ENCODE results near the gene C6orf62. TPM values are rescaled to one million over a fixed set of nuclear protein-coding genes. Genes with fewer than 3 reads are reported as not detected.
"Not testable (repeated sequence)": the region's sequence is repeated elsewhere in the genome, so short reads cannot be mapped to it uniquely, and the experiment has no call there.

C6orf62 gene
- total and polyA plus RNA-seq, 8 donors = 33.7 to 85.6 (median 49.1) TPM

GRCh38 chr6:24666097-24666640 is 52.8 kb downstream of the C6orf62 start:
- WGBS, 2 donors = 0% methylated on average over 26 of the region's 26 CpGs
- FAIRE-seq = no peak
- intact Hi-C loops (cut with DNase I) = no loop called here

GRCh38 chr6:24664046-24664987 is 54.6 kb downstream of the C6orf62 start:
- no peak for FAIRE-seq
- Histone ChIP-seq H3K9me3 (no peaks in the 10 kb centered on the region), H3K4me1 (peaks cover 0 to 24% (median 12%) of the 10 kb centered on the region in 3 donors), H3K27ac (no peak overlapping the region), H3K27me3 (no peaks in the 10 kb centered on the region), H3K36me3 (peaks cover 0 to 3% (median 0%) of the 10 kb centered on the region in 3 donors), H3K4me3 (no peak overlapping the region)
- DNase-seq = no peak
- no peak for ATAC-seq
- WGBS, 2 donors = 79 to 83% methylated on average over 7 of the region's 7 CpGs
- intact Hi-C loops (cut with DNase I) = no loop called here
- TF ChIP-seq, protein P1, sequence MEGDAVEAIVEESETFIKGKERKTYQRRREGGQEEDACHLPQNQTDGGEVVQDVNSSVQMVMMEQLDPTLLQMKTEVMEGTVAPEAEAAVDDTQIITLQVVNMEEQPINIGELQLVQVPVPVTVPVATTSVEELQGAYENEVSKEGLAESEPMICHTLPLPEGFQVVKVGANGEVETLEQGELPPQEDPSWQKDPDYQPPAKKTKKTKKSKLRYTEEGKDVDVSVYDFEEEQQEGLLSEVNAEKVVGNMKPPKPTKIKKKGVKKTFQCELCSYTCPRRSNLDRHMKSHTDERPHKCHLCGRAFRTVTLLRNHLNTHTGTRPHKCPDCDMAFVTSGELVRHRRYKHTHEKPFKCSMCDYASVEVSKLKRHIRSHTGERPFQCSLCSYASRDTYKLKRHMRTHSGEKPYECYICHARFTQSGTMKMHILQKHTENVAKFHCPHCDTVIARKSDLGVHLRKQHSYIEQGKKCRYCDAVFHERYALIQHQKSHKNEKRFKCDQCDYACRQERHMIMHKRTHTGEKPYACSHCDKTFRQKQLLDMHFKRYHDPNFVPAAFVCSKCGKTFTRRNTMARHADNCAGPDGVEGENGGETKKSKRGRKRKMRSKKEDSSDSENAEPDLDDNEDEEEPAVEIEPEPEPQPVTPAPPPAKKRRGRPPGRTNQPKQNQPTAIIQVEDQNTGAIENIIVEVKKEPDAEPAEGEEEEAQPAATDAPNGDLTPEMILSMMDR (IDR thresholded peaks at IDR 0.05) = no peak

More at GRCh38 chr6:24666097-24666640, 52.8 kb downstream of the C6orf62 start:
- peak; percentile 17 to 81 (median 46) for DNase-seq
- peak overlapping the region; percentile 60 to 93 (median 66) for H3K4me3 ChIP-seq
- peaks cover 0 to 4% (median 3%) of the 10 kb centered on the region in 3 donors for H3K36me3 ChIP-seq
- no peaks in the 10 kb centered on the region for H3K27me3 ChIP-seq
- TF ChIP-seq, protein P1 (IDR thresholded peaks at IDR 0.05) = no peak
- peak; percentile 23 to 60 (median 52) for ATAC-seq
- no peaks in the 10 kb centered on the region for H3K9me3 ChIP-seq
- H3K27ac ChIP-seq = peak overlapping the region; percentile 88 to 97 (median 93)
- peaks cover 0 to 24% (median 12%) of the 10 kb centered on the region in 3 donors for H3K4me1 ChIP-seq

GRCh38 chr6:24663189-24663588 is 55.8 kb downstream of the C6orf62 start:
- H3K36me3 ChIP-seq = peaks cover 0 to 3% (median 0%) of the 10 kb centered on the region in 3 donors
- H3K4me1 ChIP-seq = peaks cover 0 to 19% (median 12%) of the 10 kb centered on the region in 3 donors
- no peak overlapping the region for H3K4me3 ChIP-seq
- ATAC-seq (no peak), FAIRE-seq (no peak), DNase-seq (no peak)
- H3K27ac ChIP-seq = no peak overlapping the region
- intact Hi-C loops (cut with DNase I) = no loop called here
- 96 to 100% methylated on average over 1 of the region's 1 CpG for WGBS, 2 donors
- TF ChIP-seq, protein P1 (IDR thresholded peaks at IDR 0.05) = no peak
- no peaks in the 10 kb centered on the region for H3K9me3 ChIP-seq
- H3K27me3 ChIP-seq = no peaks in the 10 kb centered on the region

DNA sequence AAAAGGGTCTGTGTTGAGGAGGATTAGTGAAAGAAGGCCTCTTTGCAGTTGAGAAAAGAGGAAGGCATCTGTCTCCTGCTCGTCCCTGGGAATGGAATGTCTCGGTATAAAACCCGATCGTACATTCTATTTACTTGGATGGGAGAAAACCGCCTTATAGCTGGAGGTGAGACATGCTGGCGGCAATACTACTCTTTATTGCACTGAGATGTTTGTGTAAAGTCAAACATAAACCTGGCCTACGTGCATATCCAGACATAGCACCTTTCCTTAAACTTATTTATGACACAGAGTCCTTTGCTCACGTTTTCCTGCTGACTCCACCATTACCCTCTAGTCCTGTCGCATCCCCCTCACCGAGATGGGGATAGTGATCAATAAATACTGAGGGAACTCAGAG is 56.7 kb downstream of the C6orf62 start:
- no peak overlapping the region for H3K27ac ChIP-seq
- FAIRE-seq (no peak), ATAC-seq (no peak), DNase-seq (no peak)
- H3K9me3 ChIP-seq = no peaks in the 10 kb centered on the region
- TF ChIP-seq, protein P1 (IDR thresholded peaks at IDR 0.05) = no peak
- H3K4me3 ChIP-seq = no peak overlapping the region
- H3K36me3 ChIP-seq = peaks cover 0 to 3% (median 0%) of the 10 kb centered on the region in 3 donors
- WGBS, 2 donors = 81 to 84% methylated on average over 10 of the region's 10 CpGs
- intact Hi-C loops (cut with DNase I) = no loop called here
- peaks cover 0 to 13% (median 12%) of the 10 kb centered on the region in 3 donors for H3K4me1 ChIP-seq
- no peaks in the 10 kb centered on the region for H3K27me3 ChIP-seq

- H3K9me3 ChIP-seq; FAIRE-seq; DNase-seq; intact Hi-C loops (cut with DNase I); H3K36me3 ChIP-seq; H3K4me3 ChIP-seq; H3K27ac ChIP-seq; H3K27me3 ChIP-seq; ATAC-seq: not testable (repeated sequence)
- WGBS, 2 donors = 56 to 76% methylated on average over 5 of the region's 5 CpGs
- peaks cover 0 to 13% (median 12%) of the 10 kb centered on the region in 3 donors for H3K4me1 ChIP-seq
These were observed 57.2 kb downstream of the C6orf62 start for GRCh38 chr6:24661759-24662158.
